ENCODE measurements around the gene ANKRD39.
"Not testable (repeated sequence)": the region's sequence is repeated elsewhere in the genome, so short reads cannot be mapped to it uniquely, and the experiment has no call there.

GRCh38 chr2:96863056-96863455 lies 5.2 kb upstream of the ANKRD39 start:
- not testable (repeated sequence) for TF ChIP-seq POLR2A, CTCF, POLR2AphosphoS5, EP300 (IDR thresholded peaks at IDR 0.05)

Measured in gastroesophageal sphincter (tissue), 3 donors.